GM12878 (cell line): Measurements from ENCODE around the gene RERE.

Source experiments
- GABPA ChIP-seq: IDR thresholded peaks from 2 replicates; pipeline ENCODE4 v1.6.1; 2014; ENCODE audit warnings: antibody characterized with exemption, low read depth, mild to moderate bottlenecking, inconsistent platforms
- MXI1 ChIP-seq: fragments of 150-350 bp; IDR thresholded peaks from 2 replicates; pipeline ENCODE4 v1.6.1; 2011; ENCODE audit warnings: low read depth, mild to moderate bottlenecking, inconsistent platforms, low read length, improper control_type of control experiment
- SIX5 ChIP-seq: IDR thresholded peaks from 2 replicates; pipeline ENCODE4 v1.6.1; 2011; ENCODE audit warnings: mild to moderate bottlenecking, low read depth, low read length, moderate library complexity; ENCODE audit not compliant: severe bottlenecking
- TF ChIP-seq, protein P1 (sequence below), 3 experiments: IDR thresholded peaks in 2 of 3; conservative IDR thresholded peaks in 1 of 3; 2 replicates each; pipeline ENCODE4 v1.5.1; 2011; ENCODE audit warnings: low read depth in 3 of 3, low read length in 3 of 3, mild to moderate bottlenecking in 3 of 3, control low read depth in 2 of 3, moderate library complexity in 2 of 3, inconsistent platforms in 1 of 3, mixed read lengths in 1 of 3; ENCODE audit not compliant: control insufficient read depth in 2 of 3, insufficient read depth in 1 of 3; ENCODE audit errors: extremely low read depth in 1 of 3

DNA sequence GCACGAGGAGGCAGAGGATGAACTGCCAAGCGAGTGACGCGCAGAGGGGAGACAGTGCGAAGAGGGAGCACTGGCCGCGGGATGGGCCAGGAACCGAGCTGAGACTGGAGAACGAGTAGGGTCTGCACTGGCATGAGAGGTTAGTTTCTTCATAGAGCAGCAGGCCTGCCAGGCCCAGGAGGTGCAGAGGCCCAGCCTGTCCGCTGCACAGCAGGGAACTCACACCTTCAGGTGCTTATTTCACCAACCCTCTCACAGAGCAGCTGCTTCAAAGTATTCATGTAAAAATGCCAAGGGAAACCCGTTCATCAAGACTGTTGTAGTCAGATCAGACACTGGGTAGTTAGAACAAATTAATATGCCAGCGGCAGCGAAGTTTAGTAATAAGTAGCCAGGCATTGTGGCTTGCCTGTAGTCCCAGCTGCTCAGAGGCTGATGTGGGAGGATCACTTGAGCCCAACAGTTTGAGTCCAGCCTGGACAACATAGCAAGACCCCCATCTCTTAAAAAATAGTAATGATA is 355.0 kb downstream of the RERE start:
- TF ChIP-seq GABPA (no peak), SIX5 (no peak), MXI1 (no peak)
- TF ChIP-seq, protein P1, sequence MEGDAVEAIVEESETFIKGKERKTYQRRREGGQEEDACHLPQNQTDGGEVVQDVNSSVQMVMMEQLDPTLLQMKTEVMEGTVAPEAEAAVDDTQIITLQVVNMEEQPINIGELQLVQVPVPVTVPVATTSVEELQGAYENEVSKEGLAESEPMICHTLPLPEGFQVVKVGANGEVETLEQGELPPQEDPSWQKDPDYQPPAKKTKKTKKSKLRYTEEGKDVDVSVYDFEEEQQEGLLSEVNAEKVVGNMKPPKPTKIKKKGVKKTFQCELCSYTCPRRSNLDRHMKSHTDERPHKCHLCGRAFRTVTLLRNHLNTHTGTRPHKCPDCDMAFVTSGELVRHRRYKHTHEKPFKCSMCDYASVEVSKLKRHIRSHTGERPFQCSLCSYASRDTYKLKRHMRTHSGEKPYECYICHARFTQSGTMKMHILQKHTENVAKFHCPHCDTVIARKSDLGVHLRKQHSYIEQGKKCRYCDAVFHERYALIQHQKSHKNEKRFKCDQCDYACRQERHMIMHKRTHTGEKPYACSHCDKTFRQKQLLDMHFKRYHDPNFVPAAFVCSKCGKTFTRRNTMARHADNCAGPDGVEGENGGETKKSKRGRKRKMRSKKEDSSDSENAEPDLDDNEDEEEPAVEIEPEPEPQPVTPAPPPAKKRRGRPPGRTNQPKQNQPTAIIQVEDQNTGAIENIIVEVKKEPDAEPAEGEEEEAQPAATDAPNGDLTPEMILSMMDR (IDR thresholded peaks at IDR 0.05 in 2 of 3, conservative IDR thresholded peaks at IDR 0.05 in 1 of 3; ENCODE audit: control insufficient read depth in 2 of 3, extremely low read depth in 1 of 3, insufficient read depth in 1 of 3, low read depth in 3 of 3, low read length in 3 of 3) = no peak
